OCI-M2 (cell line): ENCODE data around the gene VAMP1.
"Not testable (repeated sequence)": the region's sequence is repeated elsewhere in the genome, so short reads cannot be mapped to it uniquely, and the experiment has no call there.

Experiments used
- DNase-seq: peaks from one replicate; lab custom pipeline; 2025; ENCODE audit not compliant: unreplicated experiment; lab: John Stamatoyannopoulos, UW

The VAMP1 gene

GRCh38 chr12:6470375-6471163 lies at the start of gene VAMP1:
Gene VAMP1, minus strand, starts transcription at chr12:6470677. Its CDS starts 146 bp downstream, at chr12:6470531.
- DNase-seq = peak; percentile 90

- DNase-seq = no peak
Measured at GRCh38 chr12:6520186-6520585, 49.7 kb upstream of the VAMP1 start.

GRCh38 chr12:6508087-6508486 lies 37.6 kb upstream of the VAMP1 start:
- DNase-seq = no peak

- DNase-seq = no peak
Measured at GRCh38 chr12:6507102-6507998, 36.9 kb upstream of the VAMP1 start.

- no peak for DNase-seq
Measured at GRCh38 chr12:6500466-6500865, 30.0 kb upstream of the VAMP1 start.

GRCh38 chr12:6497291-6497690 lies 26.8 kb upstream of the VAMP1 start:
- not testable (repeated sequence) for DNase-seq

- no peak for DNase-seq
Measured at GRCh38 chr12:6494968-6495367, 24.5 kb upstream of the VAMP1 start.

- DNase-seq = no peak
Measured at GRCh38 chr12:6494258-6494743, 23.8 kb upstream of the VAMP1 start.

GRCh38 chr12:6493497-6494257 lies 23.2 kb upstream of the VAMP1 start, which contains the start of gene NCAPD2:
Gene NCAPD2, plus strand, starts transcription at chr12:6494102. Its CDS starts 997 bp downstream, at chr12:6495099.
- peak; percentile 66 for DNase-seq

GRCh38 chr12:6492838-6493496 lies 22.5 kb upstream of the VAMP1 start, which contains the start of gene MRPL51:
Gene MRPL51, minus strand, starts transcription at chr12:6493262. Its CDS starts 126 bp downstream, at chr12:6493136.
- peak; percentile 45 for DNase-seq

- DNase-seq = not testable (repeated sequence)
Measured at GRCh38 chr12:6490673-6491072, 20.2 kb upstream of the VAMP1 start.

GRCh38 chr12:6489449-6489848 lies 19.0 kb upstream of the VAMP1 start:
- no peak for DNase-seq

- DNase-seq = no peak
Measured at GRCh38 chr12:6488240-6488639, 17.8 kb upstream of the VAMP1 start.

- no peak for DNase-seq
Measured at GRCh38 chr12:6478416-6478815, 7.9 kb upstream of the VAMP1 start.

- not testable (repeated sequence) for DNase-seq
Measured at GRCh38 chr12:6477601-6478377, 7.3 kb upstream of the VAMP1 start.

- no peak for DNase-seq
Measured at GRCh38 chr12:6476489-6476888, 6.0 kb upstream of the VAMP1 start.

- not testable (repeated sequence) for DNase-seq
Measured at GRCh38 chr12:6475233-6475975, 4.9 kb upstream of the VAMP1 start.

GRCh38 chr12:6472491-6472890 lies 2.0 kb upstream of the VAMP1 start:
- no peak for DNase-seq

GRCh38 chr12:6471989-6472360 lies 1.5 kb upstream of the VAMP1 start:
- DNase-seq = no peak
